Endothelial cell of umbilical vein (primary cell): ENCODE data around the gene NCOR1. TPM values are rescaled to one million over a fixed set of nuclear protein-coding genes. Genes with fewer than 3 reads are reported as not detected.

Experiments
- BruUV-seq: library from RNA; stranded (reverse); fragments of 400-500 nt; replicated peaks from 2 replicates; lab custom pipeline; 2021; lab: Mats Ljungman, UMichigan
- CTCF ChIA-PET: fragments of 300-600, 350-600 bp; sonication (Branson Sonifier 250); formaldehyde crosslinking; loops from one replicate; lab custom pipeline; 2021; ENCODE audit warnings: antibody characterized with exemption, inconsistent platforms; lab: Charles Lee
- POLR2A ChIA-PET: fragments of 300-600, 350-600 bp; sonication (Branson Sonifier 250); formaldehyde crosslinking; loops from one replicate; lab custom pipeline; 2021; ENCODE audit warnings: antibody characterized with exemption, inconsistent platforms; lab: Charles Lee
- DNase-seq: peaks from one replicate; pipeline ENCODE4 v3.0.0-alpha.2; 2011; ENCODE audit warnings: low read depth, low spot score
- FAIRE-seq: peaks from 2 replicates; lab custom pipeline; 2011; peaks lifted over from hg19 to GRCh38; lab: Jason Lieb, UNC
- H2AFZ ChIP-seq: 2 replicates; pipeline ENCODE4 v1.6.0; 2012; ENCODE audit warnings: low read depth, low read length, control low read depth, inconsistent platforms
- H3K27ac ChIP-seq: 2 replicates; pipeline ENCODE4 v1.5.1; 2011; ENCODE audit warnings: low read depth, mild to moderate bottlenecking, control low read depth, low read length, moderate library complexity; ENCODE audit not compliant: insufficient read depth
- H3K27me3 ChIP-seq, 2 experiments: 2 replicates each; pipeline versions ENCODE4 v1.6.0 to v1.6.1; 2011; ENCODE audit warnings: low read length in 2 of 2, mixed read lengths in 1 of 2; ENCODE audit not compliant: control insufficient read depth in 2 of 2, insufficient read depth in 2 of 2
- H3K36me3 ChIP-seq, 2 experiments: 2 replicates in 1 of 2; 3 replicates in 1 of 2; pipeline ENCODE4 v1.5.1; 2011; ENCODE audit warnings: low read length in 2 of 2, mild to moderate bottlenecking in 1 of 2, moderate library complexity in 1 of 2; ENCODE audit not compliant: control insufficient read depth in 2 of 2, insufficient read depth in 2 of 2; ENCODE audit errors: extremely low read depth in 1 of 2
- H3K4me1 ChIP-seq: 3 replicates; pipeline ENCODE4 v1.5.1; 2011; ENCODE audit warnings: mild to moderate bottlenecking, low read length; ENCODE audit not compliant: control insufficient read depth, insufficient read depth; ENCODE audit errors: extremely low read depth
- H3K4me2 ChIP-seq: 2 replicates; pipeline ENCODE4 v1.6.1; 2011; ENCODE audit warnings: low read length, control low read depth, mixed read lengths; ENCODE audit not compliant: insufficient read depth
- H3K4me3 ChIP-seq, 3 experiments: fragments of 200-600 bp in 1 of 3; sonication (generic), shearing (Covaris generic) in 1 of 3; replicated peaks in 1 of 3; 2 replicates each; pipeline ENCODE4 v1.5.1; 2011 to 2016; ENCODE audit warnings: control low read depth in 3 of 3, low read length in 3 of 3, mild to moderate bottlenecking in 2 of 3, inconsistent platforms in 1 of 3, low read depth in 1 of 3, moderate library complexity in 1 of 3; ENCODE audit not compliant: insufficient read depth in 1 of 3
- H3K79me2 ChIP-seq: 2 replicates; pipeline ENCODE4 v1.6.0; 2012; ENCODE audit warnings: low read length, inconsistent platforms; ENCODE audit not compliant: control insufficient read depth, insufficient read depth
- H3K9ac ChIP-seq: replicated peaks from 2 replicates; pipeline ENCODE3; 2011; ENCODE audit warnings: low read length, control low read depth; ENCODE audit not compliant: insufficient read depth; ENCODE audit errors: extremely low read depth
- H3K9me1 ChIP-seq: replicated peaks from 3 replicates; pipeline ENCODE4 v1.6.0; 2011; ENCODE audit warnings: mild to moderate bottlenecking, low read length; ENCODE audit not compliant: control insufficient read depth, insufficient read depth; ENCODE audit errors: extremely low read depth
- H3K9me3 ChIP-seq: replicated peaks from 2 replicates; pipeline ENCODE4 v1.5.1; 2012; ENCODE audit warnings: low read length, inconsistent platforms; ENCODE audit not compliant: control insufficient read depth, insufficient read depth
- H4K20me1 ChIP-seq: replicated peaks from 2 replicates; pipeline ENCODE3; 2011; ENCODE audit warnings: mild to moderate bottlenecking, low read length; ENCODE audit not compliant: control insufficient read depth, insufficient read depth; ENCODE audit errors: extremely low read depth
- EZH2 ChIP-seq: IDR thresholded peaks from 2 replicates; pipeline ENCODE4 v1.6.1; 2012; ENCODE audit warnings: borderline replicate concordance, low read depth, mild to moderate bottlenecking, moderate library complexity, low read length, inconsistent platforms; ENCODE audit not compliant: severe bottlenecking
- FOS ChIP-seq: IDR thresholded peaks from 2 replicates; pipeline ENCODE4 v1.6.1; 2011; ENCODE audit warnings: mild to moderate bottlenecking, low read length, moderate library complexity, borderline replicate concordance; ENCODE audit not compliant: insufficient read depth
- GATA2 ChIP-seq: IDR thresholded peaks from 2 replicates; pipeline ENCODE4 v1.7.0; 2011; ENCODE audit warnings: low read depth, mild to moderate bottlenecking, moderate library complexity, mixed read lengths, low read length; ENCODE audit not compliant: insufficient read length, insufficient read depth
- JUN ChIP-seq: IDR thresholded peaks from 2 replicates; pipeline ENCODE4 v1.6.1; 2011; ENCODE audit warnings: borderline replicate concordance, low read depth; ENCODE audit not compliant: insufficient read length, insufficient read depth
- MYC ChIP-seq: IDR thresholded peaks from one replicate; pipeline ENCODE4 v1.6.1; 2011; ENCODE audit warnings: mild to moderate bottlenecking, low read depth, low read length
- POLR2A ChIP-seq: IDR thresholded peaks from 2 replicates; pipeline ENCODE4 v1.6.1; 2012; ENCODE audit warnings: low read depth, mild to moderate bottlenecking, control low read depth, low read length
- POLR2AphosphoS5 ChIP-seq: IDR thresholded peaks from 2 replicates; pipeline ENCODE4 v1.6.1; 2012; ENCODE audit warnings: low read depth, mild to moderate bottlenecking, control low read depth, low read length, moderate library complexity; ENCODE audit not compliant: insufficient read depth
- dilution Hi-C: fragments of 300-500 bp; cut with MboI; formaldehyde crosslinking; loops from one replicate; pipeline ENCODE4 v1.15.0; 2019; ENCODE audit warnings: low sequenced_read_pairs; ENCODE audit not compliant: extremely low pct_ligation_motif_present
- intact Hi-C: fragments of 100-400 bp; cut with micrococcal nuclease; formaldehyde crosslinking; loops from one replicate; pipeline ENCODE4 v1.10.0; 2022
- polyA plus RNA-seq, 4 experiments: library from polyadenylated mRNA; depleted of rRNA in 3 of 4; stranded (reverse) in 3 of 4; unstranded in 1 of 4; fragments of >200 nt; gene quantifications; 2 replicates each; pipeline versions ENCODE4 v1.2.1 to v1.2.3, GENCODE V29; 2011 to 2012; ENCODE audit warnings: missing spikeins in 1 of 4
- total RNA-seq: library from RNA; stranded (reverse); gene quantifications from 2 replicates; pipeline ENCODE4 v1.2.3, GENCODE V29; 2021
- TF ChIP-seq, protein P1 (sequence below), 2 donors: IDR thresholded peaks; 1 replicate in 1 of 2; 2 replicates in 1 of 2; pipeline ENCODE4 v1.5.1; 2011; ENCODE audit warnings: low read length in 2 of 2, mild to moderate bottlenecking in 2 of 2, moderate library complexity in 2 of 2, control low read depth in 1 of 2, inconsistent platforms in 1 of 2, low read depth in 1 of 2; ENCODE audit not compliant: insufficient read depth in 1 of 2; ENCODE audit errors: extremely low read depth in 1 of 2
- TF ChIP-seq, protein P2 (sequence below): IDR thresholded peaks from 2 replicates; pipeline ENCODE4 v1.6.1; 2011; ENCODE audit not compliant: insufficient read depth, insufficient read length

NCOR1 gene
- total and polyA plus RNA-seq, 2 donors (not counting 3 experiments of a cell fraction or from before 2014, with no cell fraction given) = 90.0 to 134 TPM

- POLR2A ChIA-PET = no interaction called here
- intact Hi-C loops (no loop called here), dilution Hi-C loops (no loop called here)
These were observed 219.0 kb downstream of the NCOR1 start for GRCh38 chr17:15996322-15996721.

More at GRCh38 chr17:15996322-15996721, 219.0 kb downstream of the NCOR1 start:
- H3K36me3 ChIP-seq = peaks cover 0 to 1% of the 10 kb centered on the region in 2 experiments
- no peak overlapping the region for H2AFZ ChIP-seq
- BruUV-seq = no TSS peak
- no peak overlapping the region for H3K9ac ChIP-seq
- no peak overlapping the region for H3K4me3 ChIP-seq
- TF ChIP-seq GATA2 (no peak), POLR2AphosphoS5 (no peak), MYC (no peak), POLR2A (no peak), JUN (no peak), EZH2 (no peak), FOS (no peak)
- TF ChIP-seq, protein P1, sequence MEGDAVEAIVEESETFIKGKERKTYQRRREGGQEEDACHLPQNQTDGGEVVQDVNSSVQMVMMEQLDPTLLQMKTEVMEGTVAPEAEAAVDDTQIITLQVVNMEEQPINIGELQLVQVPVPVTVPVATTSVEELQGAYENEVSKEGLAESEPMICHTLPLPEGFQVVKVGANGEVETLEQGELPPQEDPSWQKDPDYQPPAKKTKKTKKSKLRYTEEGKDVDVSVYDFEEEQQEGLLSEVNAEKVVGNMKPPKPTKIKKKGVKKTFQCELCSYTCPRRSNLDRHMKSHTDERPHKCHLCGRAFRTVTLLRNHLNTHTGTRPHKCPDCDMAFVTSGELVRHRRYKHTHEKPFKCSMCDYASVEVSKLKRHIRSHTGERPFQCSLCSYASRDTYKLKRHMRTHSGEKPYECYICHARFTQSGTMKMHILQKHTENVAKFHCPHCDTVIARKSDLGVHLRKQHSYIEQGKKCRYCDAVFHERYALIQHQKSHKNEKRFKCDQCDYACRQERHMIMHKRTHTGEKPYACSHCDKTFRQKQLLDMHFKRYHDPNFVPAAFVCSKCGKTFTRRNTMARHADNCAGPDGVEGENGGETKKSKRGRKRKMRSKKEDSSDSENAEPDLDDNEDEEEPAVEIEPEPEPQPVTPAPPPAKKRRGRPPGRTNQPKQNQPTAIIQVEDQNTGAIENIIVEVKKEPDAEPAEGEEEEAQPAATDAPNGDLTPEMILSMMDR (IDR thresholded peaks at IDR 0.05; ENCODE audit: extremely low read depth in 1 of 2, insufficient read depth in 1 of 2, low read depth in 1 of 2, low read length in 2 of 2) = no peak
- TF ChIP-seq, protein P2, sequence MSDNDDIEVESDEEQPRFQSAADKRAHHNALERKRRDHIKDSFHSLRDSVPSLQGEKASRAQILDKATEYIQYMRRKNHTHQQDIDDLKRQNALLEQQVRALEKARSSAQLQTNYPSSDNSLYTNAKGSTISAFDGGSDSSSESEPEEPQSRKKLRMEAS = no peak
- DNase-seq = no peak
- H3K9me1 ChIP-seq = no peaks in the 10 kb centered on the region
- FAIRE-seq = no peak
- H3K27ac ChIP-seq = no peak overlapping the region
- H3K79me2 ChIP-seq = peaks cover 14% of the 10 kb centered on the region
- peaks cover 15% of the 10 kb centered on the region for H3K4me1 ChIP-seq
- no peaks in the 10 kb centered on the region for H3K9me3 ChIP-seq
- H3K27me3 ChIP-seq = no peaks in the 10 kb centered on the region
- no peaks in the 10 kb centered on the region for H4K20me1 ChIP-seq
- CTCF ChIA-PET = interaction anchor here (3.8 to 6.8 kb wide), 2 partner anchors 51 to 168 kb away, joined by 20 to 133 read pairs; partner anchors contain the start of gene ADORA2B
- H3K4me2 ChIP-seq = no peak overlapping the region
